Upper lobe of left lung (tissue), 4 donors: ENCODE results near the gene GNL1.

Source experiments
- EP300 ChIP-seq, 4 donors: sonication (generic); formaldehyde crosslinking; IDR thresholded peaks; one replicate each; pipeline ENCODE4 v1.5.1; 2017; ENCODE audit warnings: antibody characterized with exemption in 4 of 4, control low read depth in 2 of 4
- POLR2A ChIP-seq, 4 donors: fragments of 450-650 bp; IDR thresholded peaks; one replicate each; pipeline ENCODE4 v1.5.1; 2016 to 2017; ENCODE audit warnings: antibody characterized with exemption in 4 of 4, mild to moderate bottlenecking in 2 of 4
- POLR2AphosphoS5 ChIP-seq, 2 donors: sonication (generic); formaldehyde crosslinking; IDR thresholded peaks; one replicate each; pipeline ENCODE4 v1.5.1; 2017; ENCODE audit warnings: antibody characterized with exemption in 2 of 2
- TF ChIP-seq, protein P1 (sequence below), 6 experiments: fragments of 450-650 bp in 4 of 6; fragments of 200-600 bp in 2 of 6; sonication (generic) in 2 of 6; IDR thresholded peaks; one replicate each; pipeline ENCODE4 v1.5.1; 2016 to 2019; ENCODE audit warnings: antibody characterized with exemption in 6 of 6

DNA sequence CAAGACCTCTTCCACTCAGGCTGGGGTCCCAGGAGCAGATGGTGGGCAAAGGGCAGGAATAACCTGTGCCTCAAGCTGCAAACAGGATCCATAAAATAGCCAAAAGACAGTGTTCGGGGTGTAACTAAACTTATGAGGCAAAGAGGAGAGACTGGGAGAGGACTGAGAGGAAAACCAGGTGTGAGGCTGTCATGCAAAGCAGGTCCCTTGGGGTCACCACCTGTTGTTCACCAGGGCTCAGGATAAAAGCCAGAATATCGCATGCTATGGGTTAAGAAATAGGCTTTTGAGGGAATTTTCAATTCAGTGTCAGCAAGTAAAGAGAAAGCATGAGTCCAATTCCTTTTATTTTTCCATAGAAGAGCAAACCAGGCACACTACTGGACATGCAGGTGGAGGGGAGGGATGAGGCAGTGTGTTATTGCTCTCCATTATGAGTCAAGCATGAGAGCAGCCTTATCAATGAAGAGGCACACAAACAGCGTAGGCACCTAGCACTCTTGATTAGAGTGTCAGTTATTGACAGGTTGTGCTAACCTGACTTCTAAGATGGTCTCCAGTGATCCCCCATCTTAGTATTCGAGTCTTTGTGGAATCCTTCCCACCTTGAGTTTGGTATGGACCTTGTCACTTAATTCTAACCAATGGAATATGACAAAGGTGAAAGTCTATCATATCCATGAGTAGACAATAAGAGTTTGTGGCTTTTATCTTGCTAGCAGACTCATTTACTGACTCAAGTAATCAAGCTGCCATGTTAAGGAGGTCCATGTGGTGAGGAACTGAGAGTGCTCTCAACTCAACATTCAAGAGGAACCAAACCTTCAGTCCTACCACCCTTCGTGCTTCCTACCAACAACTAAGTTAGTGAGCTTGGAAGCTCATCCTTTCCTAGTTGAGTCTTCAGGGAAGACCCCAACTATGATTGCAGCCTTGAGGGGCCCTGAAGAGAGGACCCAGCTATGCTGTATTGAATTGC is 48.2 kb downstream of the GNL1 start:
- TF ChIP-seq, protein P1, sequence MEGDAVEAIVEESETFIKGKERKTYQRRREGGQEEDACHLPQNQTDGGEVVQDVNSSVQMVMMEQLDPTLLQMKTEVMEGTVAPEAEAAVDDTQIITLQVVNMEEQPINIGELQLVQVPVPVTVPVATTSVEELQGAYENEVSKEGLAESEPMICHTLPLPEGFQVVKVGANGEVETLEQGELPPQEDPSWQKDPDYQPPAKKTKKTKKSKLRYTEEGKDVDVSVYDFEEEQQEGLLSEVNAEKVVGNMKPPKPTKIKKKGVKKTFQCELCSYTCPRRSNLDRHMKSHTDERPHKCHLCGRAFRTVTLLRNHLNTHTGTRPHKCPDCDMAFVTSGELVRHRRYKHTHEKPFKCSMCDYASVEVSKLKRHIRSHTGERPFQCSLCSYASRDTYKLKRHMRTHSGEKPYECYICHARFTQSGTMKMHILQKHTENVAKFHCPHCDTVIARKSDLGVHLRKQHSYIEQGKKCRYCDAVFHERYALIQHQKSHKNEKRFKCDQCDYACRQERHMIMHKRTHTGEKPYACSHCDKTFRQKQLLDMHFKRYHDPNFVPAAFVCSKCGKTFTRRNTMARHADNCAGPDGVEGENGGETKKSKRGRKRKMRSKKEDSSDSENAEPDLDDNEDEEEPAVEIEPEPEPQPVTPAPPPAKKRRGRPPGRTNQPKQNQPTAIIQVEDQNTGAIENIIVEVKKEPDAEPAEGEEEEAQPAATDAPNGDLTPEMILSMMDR (IDR thresholded peaks at IDR 0.05): no peak
- no peak for TF ChIP-seq EP300 (IDR thresholded peaks at IDR 0.05)
- TF ChIP-seq POLR2AphosphoS5 (IDR thresholded peaks at IDR 0.05): no peak
- TF ChIP-seq POLR2A (IDR thresholded peaks at IDR 0.05): no peak
